Kidney (tissue), 14 donors: Measurements from ENCODE around the gene KCNQ2. TPM values are rescaled to one million over a fixed set of nuclear protein-coding genes. Genes with fewer than 3 reads are reported as not detected.
A peak's percentile ranks its signal among the peaks of the same experiment; 100 is the strongest.

Experiments
- DNase-seq, 5 donors: peaks; one replicate each; pipeline ENCODE4 v3.0.0-alpha.2; 2013 to 2020
- FAIRE-seq: peaks from 2 replicates; lab custom pipeline; 2012; peaks lifted over from hg19 to GRCh38; lab: Jason Lieb, UNC
- H3K27ac ChIP-seq, 2 donors: one replicate each; pipeline ENCODE4 v1.7.0; 2013; ENCODE audit warnings: low read depth in 2 of 2, low read length in 2 of 2, inconsistent platforms in 1 of 2
- H3K27me3 ChIP-seq: one replicate; pipeline ENCODE4 v1.7.1; 2013; ENCODE audit warnings: low read length, inconsistent platforms; ENCODE audit not compliant: control insufficient read depth, insufficient read depth
- H3K36me3 ChIP-seq, 3 donors: one replicate each; pipeline versions ENCODE4 v1.7.0 to v1.7.1; 2013; ENCODE audit warnings: low read length in 3 of 3, control low read depth in 1 of 3, inconsistent platforms in 1 of 3; ENCODE audit not compliant: insufficient read depth in 3 of 3, control insufficient read depth in 2 of 3
- H3K4me1 ChIP-seq, 3 donors: one replicate each; pipeline versions ENCODE4 v1.7.0 to v1.7.1; 2013; ENCODE audit warnings: low read length in 3 of 3, inconsistent platforms in 1 of 3, low read depth in 1 of 3; ENCODE audit not compliant: control insufficient read depth in 2 of 3, insufficient read depth in 2 of 3
- H3K4me3 ChIP-seq, 3 donors: one replicate each; pipeline versions ENCODE4 v1.7.0 to v1.8.1; 2013; ENCODE audit warnings: low read length in 3 of 3, control low read depth in 1 of 3, inconsistent platforms in 1 of 3
- H3K9ac ChIP-seq, 3 donors: one replicate each; pipeline versions ENCODE4 v1.7.0 to v1.7.1; 2013; ENCODE audit warnings: low read length in 3 of 3, control low read depth in 1 of 3, inconsistent platforms in 1 of 3
- H3K9me3 ChIP-seq, 3 donors: one replicate each; pipeline versions ENCODE4 v1.7.0 to v1.7.1; 2013; ENCODE audit warnings: low read length in 3 of 3, control low read depth in 1 of 3, inconsistent platforms in 1 of 3; ENCODE audit not compliant: control insufficient read depth in 2 of 3, insufficient read depth in 1 of 3
- intact Hi-C: fragments of 100-400 bp; cut with DNase I; formaldehyde crosslinking; loops from one replicate; pipeline ENCODE4 v1.11.1; 2022
- polyA plus RNA-seq: library from polyadenylated mRNA; stranded (reverse); fragments of 350-450 nt; fragmentation: Illumina TruSeq; extraction: RNeasy Lipid Tissue Mini Kit (QIAGEN cat#74804); gene quantifications from one replicate; pipeline ENCODE4 v1.2.3, GENCODE V29; 2014; ENCODE audit warnings: low read depth, low replicate concordance; ENCODE audit not compliant: insufficient read depth
- total RNA-seq: library from RNA; stranded (reverse); fragmentation: NEBNext Ultra II Directional; extraction: Animal tissue kit (Norgen Biotek cat#: 25700); gene quantifications from one replicate; pipeline ENCODE4 v1.2.1, GENCODE V29; 2021
- TF ChIP-seq, protein P1 (sequence below): IDR thresholded peaks from 3 replicates; pipeline ENCODE4 v1.5.1; 2012; ENCODE audit warnings: mild to moderate bottlenecking, moderate library complexity, borderline replicate concordance; ENCODE audit not compliant: insufficient read depth; ENCODE audit errors: extremely low read depth
- donor health status: control.
- donor health status: control.
- donor health status: control.
- donor health status: control.
- donor health status: control.
- donor health status: DM: yes; HTN: yes; CAD: no.
- donor health status: Normal renal cell carcinoma (clear cell type).

The KCNQ2 gene
- total and polyA plus RNA-seq, 2 donors from 2014 or later: 2.2 TPM; not detected in 1

- Histone ChIP-seq H3K9ac (peak within 1 kb of the TSS; percentile 26 to 73 (median 60)), H3K27ac (peak within 1 kb of the TSS; percentile 71 to 84), H3K27me3 (no peaks in the 10 kb centered on the region), H3K4me3 (peak within 1 kb of the TSS; percentile 40 to 71 (median 71)), H3K9me3 (no peaks in the 10 kb centered on the region), H3K36me3 (peaks cover 0 to 7% (median 0%) of the 10 kb centered on the region in 3 donors), H3K4me1 (peaks cover 0 to 11% (median 0%) of the 10 kb centered on the region in 3 donors)
- TF ChIP-seq, protein P1, sequence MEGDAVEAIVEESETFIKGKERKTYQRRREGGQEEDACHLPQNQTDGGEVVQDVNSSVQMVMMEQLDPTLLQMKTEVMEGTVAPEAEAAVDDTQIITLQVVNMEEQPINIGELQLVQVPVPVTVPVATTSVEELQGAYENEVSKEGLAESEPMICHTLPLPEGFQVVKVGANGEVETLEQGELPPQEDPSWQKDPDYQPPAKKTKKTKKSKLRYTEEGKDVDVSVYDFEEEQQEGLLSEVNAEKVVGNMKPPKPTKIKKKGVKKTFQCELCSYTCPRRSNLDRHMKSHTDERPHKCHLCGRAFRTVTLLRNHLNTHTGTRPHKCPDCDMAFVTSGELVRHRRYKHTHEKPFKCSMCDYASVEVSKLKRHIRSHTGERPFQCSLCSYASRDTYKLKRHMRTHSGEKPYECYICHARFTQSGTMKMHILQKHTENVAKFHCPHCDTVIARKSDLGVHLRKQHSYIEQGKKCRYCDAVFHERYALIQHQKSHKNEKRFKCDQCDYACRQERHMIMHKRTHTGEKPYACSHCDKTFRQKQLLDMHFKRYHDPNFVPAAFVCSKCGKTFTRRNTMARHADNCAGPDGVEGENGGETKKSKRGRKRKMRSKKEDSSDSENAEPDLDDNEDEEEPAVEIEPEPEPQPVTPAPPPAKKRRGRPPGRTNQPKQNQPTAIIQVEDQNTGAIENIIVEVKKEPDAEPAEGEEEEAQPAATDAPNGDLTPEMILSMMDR: no peak
- intact Hi-C loops: no loop called here
- peak; percentile 84 to 96 (median 92) for DNase-seq
- no peak for FAIRE-seq
Measured at GRCh38 chr20:63520504-63520933, 48.1 kb upstream of the KCNQ2 start, which contains the start of gene PPDPF. PPDPF (plus strand) TSS chr20:63520765; CDS start chr20:63521309, 544 bp downstream.

- DNase-seq: peak; percentile 70 to 93 (median 83)
- H3K9ac ChIP-seq: peak overlapping the region in 1 of 3 donors; percentile 40
- no peaks in the 10 kb centered on the region for H3K27me3 ChIP-seq
- peaks cover 0 to 11% (median 0%) of the 10 kb centered on the region in 3 donors for H3K4me1 ChIP-seq
- peak overlapping the region; percentile 10 to 71 (median 16) for H3K4me3 ChIP-seq
- FAIRE-seq: no peak
- H3K36me3 ChIP-seq: peaks cover 0 to 7% (median 0%) of the 10 kb centered on the region in 3 donors
- H3K27ac ChIP-seq: peak overlapping the region; percentile 60 to 63
- intact Hi-C loops: no loop called here
- TF ChIP-seq, protein P1: no peak
- H3K9me3 ChIP-seq: no peaks in the 10 kb centered on the region
Measured at GRCh38 chr20:63519668-63520503, 47.4 kb upstream of the KCNQ2 start.

- H3K9ac ChIP-seq: no peak overlapping the region
- DNase-seq: peak in 2 of 5 donors; percentile 73 to 83
- H3K4me3 ChIP-seq: peak overlapping the region in 2 of 3 donors; percentile 10 to 71
- TF ChIP-seq, protein P1: no peak
- peaks cover 0 to 11% (median 0%) of the 10 kb centered on the region in 3 donors for H3K4me1 ChIP-seq
- peaks cover 0 to 7% (median 0%) of the 10 kb centered on the region in 3 donors for H3K36me3 ChIP-seq
- no peaks in the 10 kb centered on the region for H3K27me3 ChIP-seq
- no peaks in the 10 kb centered on the region for H3K9me3 ChIP-seq
- intact Hi-C loops: no loop called here
- no peak overlapping the region for H3K27ac ChIP-seq
- no peak for FAIRE-seq
Measured at GRCh38 chr20:63518946-63519667, 46.7 kb upstream of the KCNQ2 start.
